ENCODE data around the gene CCDC38.

Gene CCDC38

DNA sequence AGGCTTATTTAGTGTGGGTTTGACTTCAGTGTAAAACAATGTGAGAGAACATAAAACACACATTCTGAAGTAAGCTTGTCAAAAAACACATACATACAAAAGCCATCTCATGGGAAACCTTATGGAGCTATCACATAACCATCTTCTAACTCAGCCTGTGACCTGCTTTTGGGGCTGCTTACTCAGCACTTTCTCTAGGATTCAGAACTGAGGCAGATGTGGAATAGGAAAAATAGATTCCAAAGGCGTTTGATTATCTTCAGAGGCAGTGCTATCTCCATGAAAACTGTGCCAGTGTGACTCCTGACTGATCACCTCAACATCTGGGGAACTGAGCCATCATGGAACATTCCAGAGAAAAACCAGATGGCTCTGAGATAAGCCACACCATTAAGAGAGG is 40.2 kb upstream of the CCDC38 start:
- H3K4me3 ChIP-seq (ENCODE audit: low read depth, low read length): no peak overlapping the region
- TF ChIP-seq, protein P1, sequence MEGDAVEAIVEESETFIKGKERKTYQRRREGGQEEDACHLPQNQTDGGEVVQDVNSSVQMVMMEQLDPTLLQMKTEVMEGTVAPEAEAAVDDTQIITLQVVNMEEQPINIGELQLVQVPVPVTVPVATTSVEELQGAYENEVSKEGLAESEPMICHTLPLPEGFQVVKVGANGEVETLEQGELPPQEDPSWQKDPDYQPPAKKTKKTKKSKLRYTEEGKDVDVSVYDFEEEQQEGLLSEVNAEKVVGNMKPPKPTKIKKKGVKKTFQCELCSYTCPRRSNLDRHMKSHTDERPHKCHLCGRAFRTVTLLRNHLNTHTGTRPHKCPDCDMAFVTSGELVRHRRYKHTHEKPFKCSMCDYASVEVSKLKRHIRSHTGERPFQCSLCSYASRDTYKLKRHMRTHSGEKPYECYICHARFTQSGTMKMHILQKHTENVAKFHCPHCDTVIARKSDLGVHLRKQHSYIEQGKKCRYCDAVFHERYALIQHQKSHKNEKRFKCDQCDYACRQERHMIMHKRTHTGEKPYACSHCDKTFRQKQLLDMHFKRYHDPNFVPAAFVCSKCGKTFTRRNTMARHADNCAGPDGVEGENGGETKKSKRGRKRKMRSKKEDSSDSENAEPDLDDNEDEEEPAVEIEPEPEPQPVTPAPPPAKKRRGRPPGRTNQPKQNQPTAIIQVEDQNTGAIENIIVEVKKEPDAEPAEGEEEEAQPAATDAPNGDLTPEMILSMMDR (IDR thresholded peaks at IDR 0.05; ENCODE audit: control insufficient read depth, extremely low read depth, insufficient read depth): no peak
- no peak for DNase-seq (ENCODE audit: low read depth)

GRCh38 chr12:95980437-95980836 is 38.0 kb upstream of the CCDC38 start:
- no peak overlapping the region for H3K4me3 ChIP-seq (ENCODE audit: low read depth, low read length)
- TF ChIP-seq, protein P1 (IDR thresholded peaks at IDR 0.05; ENCODE audit: control insufficient read depth, extremely low read depth, insufficient read depth): no peak
- no peak for DNase-seq (ENCODE audit: low read depth)

DNA sequence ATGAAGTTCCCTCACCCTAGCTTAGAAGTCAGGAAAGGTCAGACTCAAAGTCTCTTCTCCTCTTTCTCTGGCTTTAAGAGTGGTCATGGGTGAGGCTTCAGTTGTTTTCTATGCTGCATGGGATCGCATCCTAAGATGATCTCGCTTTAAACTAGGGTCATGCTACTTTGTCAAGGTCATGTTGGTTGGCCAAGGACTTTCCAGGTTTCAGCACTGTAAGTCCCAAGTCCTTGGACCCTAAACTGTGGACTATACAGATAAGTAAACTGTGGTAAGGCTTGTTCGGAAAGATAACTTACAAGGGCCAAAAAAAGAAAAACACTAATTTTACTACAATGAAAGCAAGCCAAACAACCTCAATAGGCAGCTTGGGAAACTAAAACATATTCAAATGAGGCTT is 36.4 kb upstream of the CCDC38 start:
- no peak for DNase-seq (ENCODE audit: low read depth)
- TF ChIP-seq, protein P1 (IDR thresholded peaks at IDR 0.05; ENCODE audit: control insufficient read depth, extremely low read depth, insufficient read depth): no peak
- no peak overlapping the region for H3K4me3 ChIP-seq (ENCODE audit: low read depth, low read length)

DNA sequence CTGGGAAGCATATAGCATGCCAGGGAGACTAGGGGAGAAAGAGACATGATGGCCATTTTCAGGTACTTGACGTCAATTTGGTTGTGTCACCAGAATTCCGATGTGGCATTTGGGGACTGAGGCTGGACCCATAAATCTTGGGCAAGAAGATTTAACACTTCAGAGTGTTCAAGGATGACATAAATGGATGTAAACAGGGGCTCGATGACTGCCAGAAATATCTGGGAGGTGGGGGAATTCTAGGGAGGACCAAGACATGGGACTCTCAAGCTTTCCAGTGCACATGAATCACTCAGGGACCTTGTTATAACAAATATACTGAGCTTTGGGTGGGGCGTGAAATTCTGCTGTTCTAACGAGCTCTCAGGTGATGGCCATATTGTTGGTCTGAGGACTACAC is 35.9 kb upstream of the CCDC38 start:
- TF ChIP-seq, protein P1 (IDR thresholded peaks at IDR 0.05; ENCODE audit: control insufficient read depth, extremely low read depth, insufficient read depth): no peak
- DNase-seq (ENCODE audit: low read depth): no peak
- H3K4me3 ChIP-seq (ENCODE audit: low read depth, low read length): no peak overlapping the region

- TF ChIP-seq, protein P1 (IDR thresholded peaks at IDR 0.05; ENCODE audit: control insufficient read depth, extremely low read depth, insufficient read depth): no peak
- no peak overlapping the region for H3K4me3 ChIP-seq (ENCODE audit: low read depth, low read length)
- no peak for DNase-seq (ENCODE audit: low read depth)
Observed at GRCh38 chr12:95977764-95978305, 35.4 kb upstream of the CCDC38 start.

GRCh38 chr12:95976416-95976832 is 34.0 kb upstream of the CCDC38 start:
- TF ChIP-seq, protein P1 (IDR thresholded peaks at IDR 0.05; ENCODE audit: control insufficient read depth, extremely low read depth, insufficient read depth): no peak
- no peak for DNase-seq (ENCODE audit: low read depth)
- no peak overlapping the region for H3K4me3 ChIP-seq (ENCODE audit: low read depth, low read length)

GRCh38 chr12:95975491-95975890 is 33.1 kb upstream of the CCDC38 start:
- no peak overlapping the region for H3K4me3 ChIP-seq (ENCODE audit: low read depth, low read length)
- TF ChIP-seq, protein P1 (IDR thresholded peaks at IDR 0.05; ENCODE audit: control insufficient read depth, extremely low read depth, insufficient read depth): no peak
- no peak for DNase-seq (ENCODE audit: low read depth)
